A673 (cell line): ENCODE data around the gene MIA2. TPM values are rescaled to one million over a fixed set of nuclear protein-coding genes. Genes with fewer than 3 reads are reported as not detected.

Source experiments
- BruUV-seq: library from RNA; stranded (reverse); fragments of 400-500 nt; replicated peaks from 2 replicates; lab custom pipeline; 2021; lab: Mats Ljungman, UMichigan
- CTCF ChIA-PET: fragments of 300-600 bp; sonication (Branson Sonifier 250); formaldehyde crosslinking; loops from one replicate; lab custom pipeline; 2022; ENCODE audit warnings: antibody characterized with exemption; lab: Charles Lee
- POLR2A ChIA-PET: fragments of 300-600 bp; sonication (Branson Sonifier 250); formaldehyde crosslinking; loops from one replicate; lab custom pipeline; 2022; ENCODE audit warnings: antibody characterized with exemption; ENCODE audit not compliant: low non-redundant PET; lab: Charles Lee
- DNase-seq: peaks from one replicate; pipeline ENCODE4 v3.0.0-alpha.2; 2015; ENCODE audit warnings: low spot score
- H3K27ac ChIP-seq: fragments of 200-600 bp; sonication (generic); 2 replicates; pipeline ENCODE4 v1.5.1; 2016; ENCODE audit warnings: mixed run types, low read depth, mild to moderate bottlenecking, mixed read lengths, antibody characterized with exemption, low read length; ENCODE audit not compliant: poor library complexity, severe bottlenecking
- H3K27me3 ChIP-seq: fragments of 200-600 bp; sonication (generic); replicated peaks from 2 replicates; pipeline ENCODE4 v1.6.1; 2017; ENCODE audit warnings: mixed run types, low read depth, mild to moderate bottlenecking, mixed read lengths, antibody characterized with exemption, low read length; ENCODE audit not compliant: insufficient read depth, poor library complexity
- H3K36me3 ChIP-seq: fragments of 200-600 bp; sonication (generic); 2 replicates; pipeline ENCODE4 v1.6.1; 2016; ENCODE audit warnings: mixed run types, mild to moderate bottlenecking, mixed read lengths, antibody characterized with exemption, low read length; ENCODE audit not compliant: insufficient read depth, poor library complexity, severe bottlenecking
- H3K4me1 ChIP-seq: fragments of 200-600 bp; sonication (generic); 2 replicates; pipeline ENCODE4 v1.6.1; 2017; ENCODE audit warnings: mixed run types, mild to moderate bottlenecking, mixed read lengths, antibody characterized with exemption, low read length; ENCODE audit not compliant: insufficient read depth, poor library complexity, severe bottlenecking
- H3K4me3 ChIP-seq: fragments of 200-600 bp; sonication (generic); 2 replicates; pipeline ENCODE4 v1.5.1; 2016; ENCODE audit warnings: low read depth, mixed run types, mild to moderate bottlenecking, mixed read lengths, low read length; ENCODE audit not compliant: poor library complexity, severe bottlenecking
- H3K9me3 ChIP-seq: fragments of 200-600 bp; sonication (generic); 2 replicates; pipeline ENCODE4 v1.6.1; 2016; ENCODE audit warnings: mixed run types, low read depth, mild to moderate bottlenecking, mixed read lengths, antibody characterized with exemption, low read length; ENCODE audit not compliant: poor library complexity, severe bottlenecking
- CTCF ChIP-seq: fragments of 300-800, 200-600 bp; sonication (generic); conservative IDR thresholded peaks from 2 replicates; pipeline ENCODE4 v1.5.1; 2017; ENCODE audit warnings: low read depth, mild to moderate bottlenecking, antibody characterized with exemption, low read length, moderate library complexity, mixed read lengths
- EZH2 ChIP-seq: fragments of 200-600 bp; sonication (generic); IDR thresholded peaks from 2 replicates; pipeline ENCODE4 v1.6.1; 2017; ENCODE audit warnings: borderline replicate concordance, low read depth, mild to moderate bottlenecking, mixed read lengths, antibody characterized with exemption, low read length; ENCODE audit not compliant: poor library complexity, severe bottlenecking
- intact Hi-C: fragments of 100-400 bp; cut with micrococcal nuclease; formaldehyde crosslinking; loops from one replicate; pipeline ENCODE4 v1.10.0; 2022; ENCODE audit not compliant: unreplicated experiment
- total RNA-seq: library from RNA; stranded (reverse); gene quantifications from 2 replicates; pipeline ENCODE4 v1.2.3, GENCODE V29; 2021

MIA2 gene
- total RNA-seq, 1 experiment from 2014 or later: 16.7 TPM

DNA sequence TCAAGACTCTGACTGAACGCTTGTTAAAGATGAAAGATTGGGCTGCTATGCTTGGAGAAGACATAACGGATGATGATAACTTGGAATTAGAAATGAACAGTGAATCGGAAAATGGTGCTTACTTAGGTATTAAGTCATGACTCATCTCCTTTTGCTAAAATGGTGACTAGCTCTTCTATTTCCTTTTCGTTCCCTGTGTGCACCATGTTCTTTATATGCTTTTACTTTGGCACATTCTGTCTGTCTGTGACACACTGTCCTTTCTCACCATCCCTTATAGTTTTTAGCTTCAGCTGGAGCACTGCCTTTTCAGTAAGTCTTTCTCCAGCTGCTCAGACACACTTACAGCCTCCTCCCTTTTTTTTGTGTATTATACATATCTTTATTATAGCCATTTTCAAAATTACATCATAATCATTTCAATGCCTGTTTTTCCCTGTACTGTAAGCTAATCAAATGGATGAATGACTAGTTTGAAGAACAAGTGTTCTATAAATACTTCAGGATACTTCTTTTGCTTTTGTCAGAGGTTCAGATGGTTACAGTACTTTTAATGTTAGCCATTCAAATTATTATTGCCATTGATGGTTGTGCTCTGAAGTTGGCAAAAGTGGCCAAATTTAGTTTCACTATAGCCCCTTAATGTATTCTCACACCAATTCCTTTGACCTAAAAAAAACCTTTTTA, 68.6 kb downstream of the MIA2 start:
- BruUV-seq: no TSS peak
- H3K9me3 ChIP-seq: no peaks in the 10 kb centered on the region
- H3K36me3 ChIP-seq: no peaks in the 10 kb centered on the region
- intact Hi-C loops: no loop called here
- peak overlapping the region; percentile 33 for H3K27ac ChIP-seq
- H3K4me3 ChIP-seq: no peak overlapping the region
- H3K4me1 ChIP-seq: peaks cover 14% of the 10 kb centered on the region
- DNase-seq: peak; percentile 49
- H3K27me3 ChIP-seq: no peaks in the 10 kb centered on the region
- TF ChIP-seq CTCF (no peak), EZH2 (no peak)
- ChIA-PET CTCF (no interaction called here), POLR2A (no interaction called here)

GRCh38 chr14:39303115-39303514, 69.4 kb downstream of the MIA2 start:
- no TSS peak for BruUV-seq
- no peak overlapping the region for H3K27ac ChIP-seq
- no peaks in the 10 kb centered on the region for H3K9me3 ChIP-seq
- no peaks in the 10 kb centered on the region for H3K36me3 ChIP-seq
- ChIA-PET CTCF (no interaction called here), POLR2A (no interaction called here)
- H3K27me3 ChIP-seq: no peaks in the 10 kb centered on the region
- DNase-seq: peak; percentile 42
- H3K4me1 ChIP-seq: peaks cover 14% of the 10 kb centered on the region
- H3K4me3 ChIP-seq: no peak overlapping the region
- TF ChIP-seq CTCF (no peak), EZH2 (no peak)
- intact Hi-C loops: no loop called here

DNA sequence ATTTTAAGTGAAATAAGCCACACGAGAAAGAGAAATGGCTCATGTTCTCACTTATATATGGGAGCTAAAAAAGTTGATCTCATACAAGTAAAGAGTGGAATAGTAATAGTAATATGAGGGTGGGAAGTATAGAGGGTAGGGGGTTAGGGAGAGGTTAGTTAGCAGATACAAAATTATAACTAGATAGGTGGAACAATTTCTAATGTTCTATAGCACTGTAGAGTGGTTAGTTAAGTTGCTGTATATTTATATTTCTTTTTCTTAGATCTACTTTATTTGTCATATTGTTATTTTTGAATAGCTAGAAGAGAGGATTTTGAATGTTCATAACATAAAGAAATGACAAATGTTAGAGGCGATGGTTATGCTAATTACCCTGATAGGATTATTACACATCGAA, 74.1 kb downstream of the MIA2 start:
- Histone ChIP-seq H3K4me1 (peaks cover 3% of the 10 kb centered on the region), H3K36me3 (no peaks in the 10 kb centered on the region), H3K4me3 (no peak overlapping the region), H3K27me3 (no peaks in the 10 kb centered on the region), H3K9me3 (no peaks in the 10 kb centered on the region), H3K27ac (no peak overlapping the region)
- ChIA-PET CTCF (no interaction called here), POLR2A (no interaction called here)
- intact Hi-C loops: no loop called here
- no peak for DNase-seq
- no TSS peak for BruUV-seq
- TF ChIP-seq EZH2 (no peak), CTCF (no peak)
